OCI-LY3 (cell line): ENCODE data around the gene ZNF280B.

ENCODE experiments used
- CTCF ChIP-seq: fragments of 200-600, 300-600 bp; sonication (generic); IDR thresholded peaks from 2 replicates; pipeline ENCODE4 v1.5.1; 2014; ENCODE audit warnings: antibody characterized with exemption, low read length, low read depth
- EZH2phosphoT487 ChIP-seq: fragments of 200-600 bp; shearing (Covaris generic); IDR thresholded peaks from 2 replicates; pipeline ENCODE4 v1.6.1; 2018; ENCODE audit warnings: antibody characterized with exemption, mixed run types, low read depth

- TF ChIP-seq CTCF (peak; percentile 46), EZH2phosphoT487 (no peak)
Observed at GRCh38 chr22:22462813-22463567, 45.6 kb downstream of the ZNF280B start.
